Liver (tissue), 9 donors: ENCODE data around the gene STAB1. TPM values are rescaled to one million over a fixed set of nuclear protein-coding genes. Genes with fewer than 3 reads are reported as not detected.

Experiments used
- DNase-seq: peaks from one replicate; pipeline ENCODE4 v3.0.0-alpha.2; 2017; ENCODE audit warnings: low spot score
- H3K27ac ChIP-seq, 2 donors: one replicate each; pipeline ENCODE4 v1.7.0; 2013; ENCODE audit warnings: inconsistent platforms in 2 of 2, low read length in 2 of 2, control low read depth in 1 of 2, low read depth in 1 of 2, mild to moderate bottlenecking in 1 of 2
- H3K27me3 ChIP-seq, 4 donors: one replicate each; pipeline versions ENCODE4 v1.6.1 to v1.7.0; 2013; ENCODE audit warnings: low read length in 3 of 4, inconsistent platforms in 1 of 4, mild to moderate bottlenecking in 1 of 4, moderate library complexity in 1 of 4; ENCODE audit not compliant: control insufficient read depth in 4 of 4, insufficient read depth in 4 of 4
- H3K36me3 ChIP-seq, 4 donors: one replicate each; pipeline versions ENCODE4 v1.6.1 to v1.7.0; 2013; ENCODE audit warnings: low read length in 3 of 4, mild to moderate bottlenecking in 3 of 4, low read depth in 1 of 4, moderate library complexity in 1 of 4; ENCODE audit not compliant: control insufficient read depth in 4 of 4, insufficient read depth in 3 of 4
- H3K4me1 ChIP-seq, 4 donors: one replicate each; pipeline versions ENCODE4 v1.6.1 to v1.7.0; 2013; ENCODE audit warnings: low read length in 3 of 4, mild to moderate bottlenecking in 3 of 4, moderate library complexity in 1 of 4; ENCODE audit not compliant: control insufficient read depth in 4 of 4, insufficient read depth in 4 of 4
- H3K4me3 ChIP-seq, 3 donors: one replicate each; pipeline versions ENCODE4 v1.6.1 to v1.7.0; 2013; ENCODE audit warnings: low read length in 3 of 3, control low read depth in 1 of 3, low read depth in 1 of 3, mild to moderate bottlenecking in 1 of 3
- H3K9ac ChIP-seq, 2 donors: one replicate each; pipeline ENCODE4 v1.7.0; 2013; ENCODE audit warnings: low read length in 2 of 2, mild to moderate bottlenecking in 2 of 2, moderate library complexity in 2 of 2, control low read depth in 1 of 2, low read depth in 1 of 2
- H3K9me3 ChIP-seq, 4 donors: one replicate each; pipeline versions ENCODE4 v1.6.1 to v1.7.0; 2013; ENCODE audit warnings: low read length in 3 of 4; ENCODE audit not compliant: control insufficient read depth in 4 of 4
- ATF3 ChIP-seq: IDR thresholded peaks from 2 replicates; pipeline ENCODE4 v1.6.1; 2016; ENCODE audit warnings: antibody characterized with exemption
- EGR1 ChIP-seq, 2 donors: IDR thresholded peaks; 2 replicates each; pipeline ENCODE4 v1.6.1; 2016 to 2018; ENCODE audit warnings: antibody characterized with exemption in 2 of 2, low read depth in 2 of 2
- FOXA1 ChIP-seq: IDR thresholded peaks from 2 replicates; pipeline ENCODE4 v1.6.1; 2016; ENCODE audit warnings: antibody characterized with exemption
- FOXA2 ChIP-seq: IDR thresholded peaks from 2 replicates; pipeline ENCODE4 v1.6.1; 2016; ENCODE audit warnings: antibody characterized with exemption
- GABPA ChIP-seq, 2 donors: IDR thresholded peaks in 1 of 2; conservative IDR thresholded peaks in 1 of 2; 2 replicates each; pipeline ENCODE4 v1.6.1; 2016; ENCODE audit warnings: antibody characterized with exemption in 2 of 2, mild to moderate bottlenecking in 1 of 2, moderate library complexity in 1 of 2
- HNF4A ChIP-seq, 2 donors: conservative IDR thresholded peaks; 2 replicates each; pipeline ENCODE4 v1.6.1; 2016; ENCODE audit warnings: antibody characterized with exemption in 2 of 2, mild to moderate bottlenecking in 2 of 2
- HNF4G ChIP-seq: IDR thresholded peaks from 2 replicates; pipeline ENCODE4 v1.6.1; 2016; ENCODE audit warnings: antibody characterized with exemption
- JUND ChIP-seq, 2 donors: IDR thresholded peaks; 2 replicates each; pipeline ENCODE4 v1.6.1; 2016; ENCODE audit warnings: antibody characterized with exemption in 2 of 2
- RAD21 ChIP-seq, 2 donors: IDR thresholded peaks; 2 replicates each; pipeline ENCODE4 v1.6.1; 2016; ENCODE audit warnings: antibody characterized with exemption in 2 of 2, mild to moderate bottlenecking in 2 of 2
- SP1 ChIP-seq: IDR thresholded peaks from 2 replicates; pipeline ENCODE4 v1.6.1; 2018; ENCODE audit warnings: antibody characterized with exemption, mild to moderate bottlenecking
- TAF1 ChIP-seq: conservative IDR thresholded peaks from 2 replicates; pipeline ENCODE4 v1.6.1; 2016; ENCODE audit warnings: antibody characterized with exemption, mild to moderate bottlenecking
- ZBTB33 ChIP-seq: IDR thresholded peaks from 2 replicates; pipeline ENCODE4 v1.6.1; 2016; ENCODE audit warnings: antibody characterized with exemption
- WGBS: extraction: QIAGEN DNeasy Blood & Tissue Kit; methylation state at CpG from one replicate; pipeline ENCODE4 v1.1.7; 2013; 5-methylcytosine and 5-hydroxymethylcytosine counted together
- polyA plus RNA-seq, 2 donors: library from polyadenylated mRNA; stranded (reverse) in 1 of 2; unstranded in 1 of 2; fragments of 200-250 nt in 1 of 2; fragments of >200 nt in 1 of 2; fragmentation: Nextera tagmentation in 1 of 2; extraction: Ambion mirVana in 1 of 2; gene quantifications; one replicate each; pipeline versions ENCODE4 v1.2.1 to v1.2.3, GENCODE V29; 2013 to 2015
- total RNA-seq, 2 donors: library from RNA; depleted of rRNA; stranded (reverse); fragments of >200 nt; gene quantifications; one replicate each; pipeline ENCODE4 v1.2.3, GENCODE V29; 2014
- TF ChIP-seq, protein P1 (sequence below): IDR thresholded peaks from 2 replicates; pipeline ENCODE4 v1.6.1; 2016; ENCODE audit warnings: antibody characterized with exemption
- TF ChIP-seq, protein P2 (sequence below): fragments of 150-350 bp; IDR thresholded peaks from 2 replicates; pipeline ENCODE4 v1.5.1; 2017; ENCODE audit warnings: improper control_type of control experiment, low read depth, low read length; ENCODE audit not compliant: missing input control
- donor health status: healthy.
- donor health status: healthy.
- donor health status: healthy.
- donor health status: healthy.
- donor health status: healthy.

The STAB1 gene
- total and polyA plus RNA-seq, 4 donors = 42.0 to 198 (median 71.5) TPM

GRCh38 chr3:52561028-52561747 lies 66.0 kb downstream of the STAB1 start:
- H3K36me3 ChIP-seq = peaks cover 7 to 42% (median 38%) of the 10 kb centered on the region in 4 donors
- TF ChIP-seq HNF4G (no peak), ZBTB33 (no peak)
- TF ChIP-seq, protein P1, sequence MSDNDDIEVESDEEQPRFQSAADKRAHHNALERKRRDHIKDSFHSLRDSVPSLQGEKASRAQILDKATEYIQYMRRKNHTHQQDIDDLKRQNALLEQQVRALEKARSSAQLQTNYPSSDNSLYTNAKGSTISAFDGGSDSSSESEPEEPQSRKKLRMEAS = no peak
- no peak for DNase-seq
- H3K4me1 ChIP-seq = no peaks in the 10 kb centered on the region
- H3K4me3 ChIP-seq = no peak overlapping the region
- WGBS = 85% methylated on average over 4 of the region's 4 CpGs
- no peaks in the 10 kb centered on the region for H3K9me3 ChIP-seq
- no peaks in the 10 kb centered on the region for H3K27me3 ChIP-seq
- H3K27ac ChIP-seq = no peak overlapping the region
- no peak overlapping the region for H3K9ac ChIP-seq

DNA sequence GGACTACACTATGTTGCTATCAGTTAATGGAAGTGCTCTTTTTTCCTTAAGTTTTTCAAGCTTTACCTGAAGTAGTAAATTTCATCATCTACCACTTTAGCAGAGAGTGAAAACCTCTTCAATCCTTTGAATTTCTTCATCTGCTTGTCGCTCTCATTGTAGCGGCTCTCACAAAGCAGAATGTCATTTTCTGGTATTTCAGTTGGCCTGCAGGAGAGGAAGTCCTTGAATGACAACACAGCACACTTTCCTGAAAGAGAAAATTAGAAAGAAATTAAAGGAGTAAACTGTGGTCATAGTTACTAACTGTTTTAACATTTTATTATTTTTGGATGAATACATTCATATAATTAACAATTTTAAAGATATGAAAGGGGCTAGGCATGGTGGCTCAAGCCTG lies 68.8 kb downstream of the STAB1 start:
- Histone ChIP-seq H3K27ac (no peak overlapping the region), H3K4me3 (no peak overlapping the region), H3K4me1 (no peaks in the 10 kb centered on the region), H3K9me3 (no peaks in the 10 kb centered on the region), H3K36me3 (peaks cover 6 to 35% (median 29%) of the 10 kb centered on the region in 4 donors), H3K9ac (no peak overlapping the region), H3K27me3 (no peaks in the 10 kb centered on the region)
- TF ChIP-seq, protein P1 = no peak
- TF ChIP-seq SP1 (no peak), TAF1 (no peak), EGR1 (IDR thresholded peaks at IDR 0.05; ENCODE audit: low read depth in 2 of 2) (no peak), ATF3 (no peak), ZBTB33 (no peak), HNF4A (conservative IDR thresholded peaks at IDR 0.05) (no peak), GABPA (IDR thresholded peaks at IDR 0.05 in 1 of 2, conservative IDR thresholded peaks at IDR 0.05 in 1 of 2) (no peak), JUND (IDR thresholded peaks at IDR 0.05) (no peak), FOXA2 (no peak), FOXA1 (no peak), RAD21 (IDR thresholded peaks at IDR 0.05) (no peak)
- TF ChIP-seq, protein P2, sequence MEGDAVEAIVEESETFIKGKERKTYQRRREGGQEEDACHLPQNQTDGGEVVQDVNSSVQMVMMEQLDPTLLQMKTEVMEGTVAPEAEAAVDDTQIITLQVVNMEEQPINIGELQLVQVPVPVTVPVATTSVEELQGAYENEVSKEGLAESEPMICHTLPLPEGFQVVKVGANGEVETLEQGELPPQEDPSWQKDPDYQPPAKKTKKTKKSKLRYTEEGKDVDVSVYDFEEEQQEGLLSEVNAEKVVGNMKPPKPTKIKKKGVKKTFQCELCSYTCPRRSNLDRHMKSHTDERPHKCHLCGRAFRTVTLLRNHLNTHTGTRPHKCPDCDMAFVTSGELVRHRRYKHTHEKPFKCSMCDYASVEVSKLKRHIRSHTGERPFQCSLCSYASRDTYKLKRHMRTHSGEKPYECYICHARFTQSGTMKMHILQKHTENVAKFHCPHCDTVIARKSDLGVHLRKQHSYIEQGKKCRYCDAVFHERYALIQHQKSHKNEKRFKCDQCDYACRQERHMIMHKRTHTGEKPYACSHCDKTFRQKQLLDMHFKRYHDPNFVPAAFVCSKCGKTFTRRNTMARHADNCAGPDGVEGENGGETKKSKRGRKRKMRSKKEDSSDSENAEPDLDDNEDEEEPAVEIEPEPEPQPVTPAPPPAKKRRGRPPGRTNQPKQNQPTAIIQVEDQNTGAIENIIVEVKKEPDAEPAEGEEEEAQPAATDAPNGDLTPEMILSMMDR = no peak
- WGBS = 93% methylated on average over 2 of the region's 2 CpGs
- DNase-seq = no peak
